Stimulated activated CD4-positive, alpha-beta T cell treated with anti-CD3 and anti-CD28 coated beads, Interleukin-15, amount 100 ng/mL, for 48 hours (primary cell): ENCODE results near the gene ZNF329.
"Not testable (repeated sequence)": the region's sequence is repeated elsewhere in the genome, so short reads cannot be mapped to it uniquely, and the experiment has no call there.

ENCODE experiments used
- DNase-seq, 2 donors: peaks; one replicate each; pipeline ENCODE4 v3.0.0-alpha.2; 2020; ENCODE audit warnings: low read depth in 2 of 2

Gene ZNF329

DNA sequence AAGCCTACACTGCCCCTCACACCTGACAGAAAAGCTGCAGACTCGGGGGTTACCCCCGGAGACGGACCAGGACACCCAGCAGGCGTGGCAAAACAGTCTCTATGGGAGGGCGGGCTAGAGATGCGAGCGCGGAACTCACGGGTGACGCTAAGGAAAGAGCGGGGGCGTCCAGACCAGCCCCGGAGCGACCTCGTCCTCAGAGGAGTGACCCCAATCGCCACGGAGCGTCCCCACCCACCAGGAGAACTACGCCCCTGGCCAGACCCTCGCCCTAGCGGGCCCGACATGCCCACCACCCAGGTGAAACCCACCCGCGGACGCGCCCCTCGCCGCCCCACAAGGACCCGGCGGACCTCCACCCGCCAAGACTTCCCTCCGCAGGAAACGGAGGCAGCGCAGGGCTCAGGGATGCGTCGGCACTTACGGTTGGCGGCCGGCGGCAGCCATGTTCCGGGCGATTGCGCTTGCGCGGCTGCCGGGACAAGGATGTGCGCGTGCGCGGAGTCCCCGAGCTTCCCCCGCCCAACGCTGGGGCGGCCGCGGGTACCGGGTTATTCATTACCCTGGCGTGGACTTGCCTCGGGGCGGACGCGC lies at the start of gene ZNF329:
TSS of gene ZNF329 (minus strand) at position 462 of the 594 bp plus-strand sequence. CDS start 21,286 bp downstream, outside the sequence.
- DNase-seq = peak; percentile 81 to 88

GRCh38 chr19:58196901-58197616 lies 46.5 kb upstream of the ZNF329 start:
- no peak for DNase-seq

GRCh38 chr19:58183817-58184215 lies 33.2 kb upstream of the ZNF329 start:
- no peak for DNase-seq

DNA sequence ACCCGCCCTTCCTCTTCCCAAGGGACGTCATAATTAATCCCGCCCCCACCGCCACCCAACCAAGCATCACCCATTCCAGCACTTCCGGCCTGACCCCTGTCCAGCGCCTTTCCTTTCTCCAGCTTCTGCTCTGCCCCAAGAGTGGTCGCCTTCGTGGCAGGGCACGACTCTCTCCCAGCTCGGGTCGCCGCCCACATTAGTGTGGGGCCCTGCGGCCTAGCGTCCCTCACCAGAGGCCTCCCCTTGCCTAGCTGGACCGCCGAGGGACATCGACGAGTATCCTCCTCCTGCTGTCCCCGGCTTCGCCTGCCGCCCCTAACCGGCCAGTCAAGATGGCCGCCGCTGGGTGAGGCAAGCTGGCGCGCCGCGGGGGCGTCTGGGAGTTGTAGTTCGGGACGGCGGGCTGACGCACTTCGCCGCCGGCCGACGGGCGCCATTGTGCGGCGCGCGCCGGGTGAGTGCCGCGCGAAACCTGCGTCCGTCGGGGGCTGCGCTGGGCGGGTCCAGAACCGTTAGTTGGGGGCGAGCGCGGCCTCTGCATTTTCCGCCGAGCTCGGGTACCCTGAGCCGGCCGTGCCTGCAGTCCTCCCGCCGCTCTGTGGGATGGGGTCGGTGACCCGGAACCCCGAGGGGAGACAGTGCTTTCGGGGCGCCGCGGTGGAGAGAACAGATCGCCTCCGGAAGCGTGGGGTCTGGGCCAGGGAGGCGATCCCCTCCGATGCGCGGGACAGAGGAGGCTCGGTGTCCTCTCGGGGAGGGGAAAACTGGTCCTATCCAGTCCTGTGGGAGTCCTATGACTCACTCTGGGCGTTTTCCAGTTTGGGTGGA lies 32.6 kb upstream of the ZNF329 start, which contains the start of gene ZNF274:
TSS of gene ZNF274 (plus strand) at position 73 of the 828 bp plus-strand sequence. CDS start 905 bp downstream, outside the sequence.
- DNase-seq = peak; percentile 88 to 92

DNA sequence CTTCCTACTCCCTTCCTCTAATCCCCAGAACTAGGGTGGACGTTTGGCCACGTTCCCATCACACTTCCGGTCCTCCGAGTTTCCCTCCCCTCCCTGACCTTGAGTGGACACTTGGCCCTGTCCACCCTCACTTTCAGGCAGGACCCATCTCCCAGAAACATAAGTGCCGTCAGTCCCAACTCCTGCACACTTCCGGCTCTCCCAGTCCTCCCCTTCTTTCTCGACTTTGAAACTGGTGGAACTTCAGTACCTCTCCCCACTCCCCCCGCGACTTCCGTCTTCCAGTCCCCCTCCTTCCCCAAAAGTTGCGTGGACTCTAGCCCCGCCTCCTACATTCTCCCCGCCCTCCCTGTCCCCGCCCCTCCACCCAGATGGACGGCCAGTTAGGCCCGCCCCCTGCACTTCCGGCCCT lies 32.0 kb upstream of the ZNF329 start:
- DNase-seq = peak in 1 of 2 donors; percentile 82

GRCh38 chr19:58181902-58182576 lies 31.4 kb upstream of the ZNF329 start:
- DNase-seq = peak; percentile 32 to 54

- no peak for DNase-seq
These were observed 20.3 kb upstream of the ZNF329 start for GRCh38 chr19:58170860-58171259.

GRCh38 chr19:58166708-58167280 lies 16.2 kb upstream of the ZNF329 start:
- no peak for DNase-seq

DNA sequence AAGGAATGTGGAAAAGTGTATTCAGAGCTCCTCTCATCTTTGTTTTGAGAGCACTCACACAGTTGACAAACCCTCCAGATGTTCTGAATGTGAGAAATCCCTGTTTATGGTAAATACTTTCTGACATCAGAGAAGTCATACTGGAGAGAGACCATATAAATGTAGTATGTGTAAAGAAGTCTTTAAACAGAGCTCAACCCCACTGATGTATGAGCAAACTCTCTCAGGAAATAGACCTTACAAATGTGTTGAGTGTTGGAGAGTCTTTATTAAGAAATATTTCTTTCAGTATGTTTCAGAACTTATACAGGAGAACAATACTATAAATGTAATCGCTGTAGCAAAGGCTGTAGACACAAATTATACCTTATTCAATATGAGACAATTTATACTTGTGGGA lies 15.7 kb upstream of the ZNF329 start:
- no peak for DNase-seq

- DNase-seq = no peak
These were observed 6.6 kb upstream of the ZNF329 start for GRCh38 chr19:58157045-58157728.

DNA sequence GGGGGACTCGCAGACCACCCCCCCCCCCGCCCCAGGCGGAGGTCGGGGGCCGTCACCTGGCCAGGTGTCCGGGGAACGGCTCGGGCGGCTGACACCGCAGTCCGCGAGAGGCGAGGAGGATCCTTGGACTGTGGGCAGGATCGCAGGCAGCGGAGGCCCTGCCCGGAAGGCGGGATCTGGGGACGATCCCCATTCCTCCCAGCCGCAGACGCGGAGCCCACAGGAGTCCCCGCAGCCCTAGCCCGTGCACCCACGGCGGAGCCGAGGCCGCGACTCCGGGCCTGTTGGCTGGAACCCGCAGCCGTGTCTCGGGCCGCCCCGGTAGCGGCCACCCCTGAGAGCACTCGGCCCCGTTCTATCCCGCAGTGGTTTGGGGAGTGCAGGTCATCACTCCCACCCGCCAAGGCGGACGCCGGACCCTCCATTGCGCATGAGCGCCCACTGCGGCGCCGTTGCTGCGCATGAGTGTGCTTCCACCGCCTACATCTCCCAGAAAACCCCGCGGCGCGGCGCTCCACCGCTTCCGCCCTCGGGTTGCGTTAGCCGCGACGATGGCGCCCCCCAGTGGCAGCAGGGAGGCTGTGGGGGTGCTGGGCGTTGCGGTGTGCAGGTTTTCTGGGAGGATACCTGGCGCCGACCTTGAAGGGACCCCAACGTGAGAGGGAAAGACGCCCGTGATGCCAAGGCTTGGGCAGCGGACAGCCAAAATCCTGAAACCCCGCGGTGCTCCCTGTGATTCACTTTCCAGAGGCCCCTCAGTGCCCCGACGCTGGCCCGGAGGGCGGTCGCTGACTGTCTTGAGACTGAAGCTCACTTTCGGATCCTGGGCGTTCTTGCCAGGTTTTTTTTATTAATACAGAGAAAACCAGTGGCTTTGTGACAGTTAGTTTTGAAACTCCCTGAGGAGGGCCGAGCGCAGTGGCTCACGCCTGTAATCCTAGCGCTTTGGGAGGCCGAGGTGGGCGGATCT lies 4.4 kb upstream of the ZNF329 start:
- peak; percentile 93 to 97 for DNase-seq

GRCh38 chr19:58154287-58154678 lies 3.7 kb upstream of the ZNF329 start:
- DNase-seq = no peak

DNA sequence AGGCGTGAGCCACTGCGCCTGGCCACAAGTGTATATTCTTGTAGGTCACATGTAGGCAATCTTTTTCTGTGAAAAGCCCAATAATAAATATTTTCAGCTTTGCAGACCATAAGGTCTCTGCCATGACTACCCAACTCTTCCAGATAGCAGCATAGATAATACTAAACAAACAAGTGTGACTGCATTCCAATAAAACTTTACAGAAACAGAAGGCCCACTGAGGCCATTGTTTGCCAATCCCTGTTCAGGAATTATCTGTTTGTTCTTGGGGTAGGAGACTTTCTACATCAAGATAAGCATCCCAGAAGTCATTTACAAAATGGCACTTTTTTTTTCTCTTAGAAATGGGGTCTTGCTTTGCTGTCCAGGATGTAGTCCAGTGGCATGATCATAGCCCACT lies 2.8 kb upstream of the ZNF329 start:
- DNase-seq = no peak

- not testable (repeated sequence) for DNase-seq
These were observed 3.1 kb downstream of the ZNF329 start for GRCh38 chr19:58147475-58147874.

GRCh38 chr19:58145849-58146248 lies 4.7 kb downstream of the ZNF329 start:
- DNase-seq = no peak

DNA sequence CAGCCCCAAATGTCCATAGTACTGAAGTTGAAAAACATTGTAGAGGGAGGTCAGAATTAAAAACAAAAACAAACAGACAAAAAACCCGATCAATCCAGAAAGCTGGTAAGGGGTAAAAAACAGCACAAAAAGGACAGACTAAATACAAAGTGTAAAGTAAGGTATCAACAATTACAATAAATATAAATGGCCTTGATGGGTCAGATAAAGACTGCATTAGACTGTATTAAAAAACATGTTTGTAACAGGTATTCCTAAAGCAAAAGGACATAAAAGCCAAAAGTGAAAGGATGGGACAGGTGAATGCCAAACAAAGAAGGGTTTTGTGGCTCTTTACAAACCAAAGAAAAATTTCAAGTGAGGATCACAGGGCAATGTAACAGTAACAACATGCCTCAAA lies 16.3 kb downstream of the ZNF329 start:
- DNase-seq = no peak

DNA sequence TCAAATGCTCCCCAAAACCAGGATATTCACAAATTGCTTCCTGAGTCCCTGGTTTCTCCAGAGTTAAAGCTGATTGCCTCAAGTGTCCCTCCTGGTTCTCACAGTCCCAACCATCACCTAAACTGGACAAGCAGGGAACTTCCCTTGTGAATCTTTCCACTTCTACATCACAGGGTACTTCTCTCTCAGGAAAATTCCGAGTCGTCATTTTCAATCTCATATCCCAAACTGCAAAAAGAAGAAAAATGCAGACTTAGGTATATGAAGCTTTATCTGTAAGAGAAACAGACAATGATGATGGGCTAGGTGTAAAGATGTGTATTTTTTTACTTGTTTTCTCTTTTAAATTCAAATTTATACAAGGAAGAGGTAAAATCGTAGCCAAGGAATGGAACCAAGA lies 21.3 kb downstream of the ZNF329 start:
- no peak for DNase-seq

DNA sequence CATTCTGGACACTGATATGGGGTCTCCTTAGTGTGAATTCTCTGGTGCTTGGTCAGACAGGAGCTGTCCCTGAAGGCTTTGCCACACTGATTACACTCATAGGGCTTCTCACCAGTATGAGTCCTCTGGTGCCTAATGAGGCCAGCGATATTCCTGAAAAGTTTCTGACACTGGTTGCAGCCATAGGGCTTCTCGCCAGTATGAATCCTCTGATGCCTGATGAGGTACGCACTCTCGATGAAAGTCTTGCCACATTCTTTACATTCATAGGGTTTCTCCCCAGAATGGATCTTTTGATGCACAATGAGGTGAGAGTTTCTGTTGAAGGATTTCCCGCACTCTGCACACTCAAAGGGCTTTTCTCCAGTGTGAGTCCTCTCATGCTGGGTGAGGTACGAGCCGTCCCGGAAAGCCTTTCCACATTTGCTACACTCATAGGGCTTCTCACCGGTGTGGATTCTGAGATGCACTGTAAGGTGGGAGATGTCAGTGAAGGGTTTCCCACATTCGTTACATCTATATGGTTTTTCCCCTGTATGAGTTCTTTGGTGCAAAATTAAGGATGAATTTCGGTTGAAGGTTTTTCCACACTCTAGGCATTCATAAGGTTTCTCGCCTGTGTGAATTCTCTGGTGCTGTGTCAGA lies 22.4 kb downstream of the ZNF329 start:
- DNase-seq = no peak

DNA sequence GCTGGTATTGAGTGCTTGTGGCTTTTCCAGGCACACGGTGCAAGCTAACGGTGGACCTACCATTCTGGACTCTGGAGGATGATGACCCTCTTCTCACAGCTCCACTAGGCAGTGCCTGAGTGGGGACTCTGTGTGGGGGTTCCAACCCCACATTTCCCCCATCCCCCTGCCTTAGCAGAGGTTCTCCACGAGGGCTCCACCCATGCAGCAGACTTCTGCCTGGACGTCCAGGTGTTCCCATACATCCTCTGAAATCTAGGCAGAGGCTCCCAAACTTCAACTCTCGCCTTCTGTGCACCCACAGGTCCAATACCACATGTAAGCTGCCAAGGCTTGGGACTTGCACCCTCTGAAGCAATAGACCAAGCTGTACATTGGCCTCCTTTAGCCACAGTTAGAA lies 27.2 kb downstream of the ZNF329 start:
- DNase-seq = no peak
